Right ventricle myocardium superior (tissue), 1 donor: Measurements from ENCODE around the gene BMPER. TPM values are rescaled to one million over a fixed set of nuclear protein-coding genes. Genes with fewer than 3 reads are reported as not detected.
A peak's percentile ranks its signal among the peaks of the same experiment; 100 is the strongest.

Experiments used
- ATAC-seq: fragments of 200-7000 bp; cut with Tn5 transposase; one replicate; pipeline ENCODE4 v1.9.1; 2020; ENCODE audit warnings: mild to moderate bottlenecking; ENCODE audit not compliant: poor library complexity
- DNase-seq: peaks from one replicate; pipeline ENCODE4 v3.0.0-alpha.2; 2020
- intact Hi-C: fragments of 100-400 bp; cut with DNase I; formaldehyde crosslinking; loops from one replicate; pipeline ENCODE4 v1.11.2; 2022
- total RNA-seq: library from RNA; stranded (reverse); fragmentation: NEBNext Ultra II Directional; extraction: Animal tissue kit (Norgen Biotek cat#: 25700); gene quantifications from one replicate; pipeline ENCODE4 v1.2.1, GENCODE V29; 2021
- donor health status: DM: no; HTN: yes; CAD: no; lungs with severe emphysema.

BMPER gene
- total RNA-seq, 1 donor from 2014 or later, result 2.3 TPM

GRCh38 chr7:33917661-33918060 is 12.3 kb downstream of the BMPER start:
- ATAC-seq, result no peak
- intact Hi-C loops, result no loop called here

GRCh38 chr7:33918438-33919143 is 13.3 kb downstream of the BMPER start:
- intact Hi-C loops, result no loop called here
- DNase-seq (no peak), ATAC-seq (no peak)

More at GRCh38 chr7:33917661-33918060, 12.3 kb downstream of the BMPER start:
- DNase-seq, result no peak

- ATAC-seq (no peak), DNase-seq (no peak)
- intact Hi-C loops, result no loop called here
Measured at GRCh38 chr7:33919449-33919848, 14.1 kb downstream of the BMPER start.

- peak; percentile 73 for DNase-seq
- ATAC-seq, result peak; percentile 82
- intact Hi-C loops, result no loop called here
Measured at GRCh38 chr7:33921216-33921938, 16.0 kb downstream of the BMPER start.

- ATAC-seq, result peak; percentile 80
- intact Hi-C loops, result no loop called here
- DNase-seq, result peak; percentile 48
Measured at GRCh38 chr7:33922820-33923219, 17.5 kb downstream of the BMPER start.

- no peak for DNase-seq
- ATAC-seq, result no peak
- intact Hi-C loops, result no loop called here
Measured at GRCh38 chr7:33923440-33924229, 18.3 kb downstream of the BMPER start.

GRCh38 chr7:33926535-33926934 is 21.2 kb downstream of the BMPER start:
- intact Hi-C loops, result no loop called here
- ATAC-seq (no peak), DNase-seq (no peak)

- intact Hi-C loops, result no loop called here
- peak; percentile 56 for DNase-seq
- peak; percentile 59 for ATAC-seq
Measured at GRCh38 chr7:33928986-33929385, 23.6 kb downstream of the BMPER start.

- intact Hi-C loops, result loop anchor here (10.0 kb wide), 1 partner anchor 687 kb away; no protein-coding TSS in a partner anchor
- ATAC-seq (no peak), DNase-seq (no peak)
Measured at GRCh38 chr7:33932221-33932620, 26.9 kb downstream of the BMPER start.

GRCh38 chr7:33932832-33933468 is 27.6 kb downstream of the BMPER start:
- intact Hi-C loops, result loop anchor here (10.0 kb wide), 1 partner anchor 688 kb away; no protein-coding TSS in a partner anchor
- DNase-seq (peak; percentile 83), ATAC-seq (peak; percentile 90)

GRCh38 chr7:33933611-33934281 is 28.4 kb downstream of the BMPER start:
- intact Hi-C loops, result loop anchor here (10.0 kb wide), 1 partner anchor 689 kb away; no protein-coding TSS in a partner anchor

GRCh38 chr7:33934391-33934790 is 29.1 kb downstream of the BMPER start:
- ATAC-seq, result no peak
- no peak for DNase-seq
- intact Hi-C loops, result loop anchor here (10.0 kb wide), 1 partner anchor 690 kb away; no protein-coding TSS in a partner anchor

More at GRCh38 chr7:33933611-33934281, 28.4 kb downstream of the BMPER start:
- DNase-seq (no peak), ATAC-seq (no peak)

- intact Hi-C loops, result loop anchor here (10.0 kb wide), 1 partner anchor 692 kb away; no protein-coding TSS in a partner anchor
- ATAC-seq (no peak), DNase-seq (no peak)
Measured at GRCh38 chr7:33936503-33936902, 31.2 kb downstream of the BMPER start.

- intact Hi-C loops, result loop anchor here (10.0 kb wide), 1 partner anchor 693 kb away; no protein-coding TSS in a partner anchor
- ATAC-seq (no peak), DNase-seq (no peak)
Measured at GRCh38 chr7:33937871-33938270, 32.5 kb downstream of the BMPER start.

- intact Hi-C loops, result loop anchor here (10.0 kb wide), 1 partner anchor 694 kb away; no protein-coding TSS in a partner anchor
- DNase-seq (no peak), ATAC-seq (no peak)
Measured at GRCh38 chr7:33939121-33939520, 33.8 kb downstream of the BMPER start.

- ATAC-seq (no peak), DNase-seq (no peak)
- intact Hi-C loops, result no loop called here
Measured at GRCh38 chr7:33940503-33940902, 35.2 kb downstream of the BMPER start.

GRCh38 chr7:33941418-33941817 is 36.1 kb downstream of the BMPER start:
- ATAC-seq, result no peak
- intact Hi-C loops, result no loop called here

More at GRCh38 chr7:33941418-33941817, 36.1 kb downstream of the BMPER start:
- DNase-seq, result no peak
